Endothelial cell of umbilical vein (primary cell): Measurements from ENCODE around the gene DIP2B. TPM values are rescaled to one million over a fixed set of nuclear protein-coding genes. Genes with fewer than 3 reads are reported as not detected.

ENCODE experiments used
- BruUV-seq: library from RNA; stranded (reverse); fragments of 400-500 nt; replicated peaks from 2 replicates; lab custom pipeline; 2021; lab: Mats Ljungman, UMichigan
- CTCF ChIA-PET: fragments of 300-600, 350-600 bp; sonication (Branson Sonifier 250); formaldehyde crosslinking; loops from one replicate; lab custom pipeline; 2021; ENCODE audit warnings: antibody characterized with exemption, inconsistent platforms; lab: Charles Lee
- POLR2A ChIA-PET: fragments of 300-600, 350-600 bp; sonication (Branson Sonifier 250); formaldehyde crosslinking; loops from one replicate; lab custom pipeline; 2021; ENCODE audit warnings: antibody characterized with exemption, inconsistent platforms; lab: Charles Lee
- DNase-seq: peaks from one replicate; pipeline ENCODE4 v3.0.0-alpha.2; 2011; ENCODE audit warnings: low read depth, low spot score
- FAIRE-seq: peaks from 2 replicates; lab custom pipeline; 2011; peaks lifted over from hg19 to GRCh38; lab: Jason Lieb, UNC
- H2AFZ ChIP-seq: 2 replicates; pipeline ENCODE4 v1.6.0; 2012; ENCODE audit warnings: low read depth, low read length, control low read depth, inconsistent platforms
- H3K27ac ChIP-seq: 2 replicates; pipeline ENCODE4 v1.5.1; 2011; ENCODE audit warnings: low read depth, mild to moderate bottlenecking, control low read depth, low read length, moderate library complexity; ENCODE audit not compliant: insufficient read depth
- H3K27me3 ChIP-seq, 2 experiments: 2 replicates each; pipeline versions ENCODE4 v1.6.0 to v1.6.1; 2011; ENCODE audit warnings: low read length in 2 of 2, mixed read lengths in 1 of 2; ENCODE audit not compliant: control insufficient read depth in 2 of 2, insufficient read depth in 2 of 2
- H3K36me3 ChIP-seq, 2 experiments: 2 replicates in 1 of 2; 3 replicates in 1 of 2; pipeline ENCODE4 v1.5.1; 2011; ENCODE audit warnings: low read length in 2 of 2, mild to moderate bottlenecking in 1 of 2, moderate library complexity in 1 of 2; ENCODE audit not compliant: control insufficient read depth in 2 of 2, insufficient read depth in 2 of 2; ENCODE audit errors: extremely low read depth in 1 of 2
- H3K4me1 ChIP-seq: 3 replicates; pipeline ENCODE4 v1.5.1; 2011; ENCODE audit warnings: mild to moderate bottlenecking, low read length; ENCODE audit not compliant: control insufficient read depth, insufficient read depth; ENCODE audit errors: extremely low read depth
- H3K4me2 ChIP-seq: 2 replicates; pipeline ENCODE4 v1.6.1; 2011; ENCODE audit warnings: low read length, control low read depth, mixed read lengths; ENCODE audit not compliant: insufficient read depth
- H3K4me3 ChIP-seq, 3 experiments: fragments of 200-600 bp in 1 of 3; sonication (generic), shearing (Covaris generic) in 1 of 3; replicated peaks in 1 of 3; 2 replicates each; pipeline ENCODE4 v1.5.1; 2011 to 2016; ENCODE audit warnings: control low read depth in 3 of 3, low read length in 3 of 3, mild to moderate bottlenecking in 2 of 3, inconsistent platforms in 1 of 3, low read depth in 1 of 3, moderate library complexity in 1 of 3; ENCODE audit not compliant: insufficient read depth in 1 of 3
- H3K79me2 ChIP-seq: 2 replicates; pipeline ENCODE4 v1.6.0; 2012; ENCODE audit warnings: low read length, inconsistent platforms; ENCODE audit not compliant: control insufficient read depth, insufficient read depth
- H3K9ac ChIP-seq: replicated peaks from 2 replicates; pipeline ENCODE3; 2011; ENCODE audit warnings: low read length, control low read depth; ENCODE audit not compliant: insufficient read depth; ENCODE audit errors: extremely low read depth
- H3K9me1 ChIP-seq: replicated peaks from 3 replicates; pipeline ENCODE4 v1.6.0; 2011; ENCODE audit warnings: mild to moderate bottlenecking, low read length; ENCODE audit not compliant: control insufficient read depth, insufficient read depth; ENCODE audit errors: extremely low read depth
- H3K9me3 ChIP-seq: replicated peaks from 2 replicates; pipeline ENCODE4 v1.5.1; 2012; ENCODE audit warnings: low read length, inconsistent platforms; ENCODE audit not compliant: control insufficient read depth, insufficient read depth
- H4K20me1 ChIP-seq: replicated peaks from 2 replicates; pipeline ENCODE3; 2011; ENCODE audit warnings: mild to moderate bottlenecking, low read length; ENCODE audit not compliant: control insufficient read depth, insufficient read depth; ENCODE audit errors: extremely low read depth
- FOS ChIP-seq: IDR thresholded peaks from 2 replicates; pipeline ENCODE4 v1.6.1; 2011; ENCODE audit warnings: mild to moderate bottlenecking, low read length, moderate library complexity, borderline replicate concordance; ENCODE audit not compliant: insufficient read depth
- GATA2 ChIP-seq: IDR thresholded peaks from 2 replicates; pipeline ENCODE4 v1.7.0; 2011; ENCODE audit warnings: low read depth, mild to moderate bottlenecking, moderate library complexity, mixed read lengths, low read length; ENCODE audit not compliant: insufficient read length, insufficient read depth
- MYC ChIP-seq: IDR thresholded peaks from one replicate; pipeline ENCODE4 v1.6.1; 2011; ENCODE audit warnings: mild to moderate bottlenecking, low read depth, low read length
- POLR2A ChIP-seq: IDR thresholded peaks from 2 replicates; pipeline ENCODE4 v1.6.1; 2012; ENCODE audit warnings: low read depth, mild to moderate bottlenecking, control low read depth, low read length
- POLR2AphosphoS5 ChIP-seq: IDR thresholded peaks from 2 replicates; pipeline ENCODE4 v1.6.1; 2012; ENCODE audit warnings: low read depth, mild to moderate bottlenecking, control low read depth, low read length, moderate library complexity; ENCODE audit not compliant: insufficient read depth
- dilution Hi-C: fragments of 300-500 bp; cut with MboI; formaldehyde crosslinking; loops from one replicate; pipeline ENCODE4 v1.15.0; 2019; ENCODE audit warnings: low sequenced_read_pairs; ENCODE audit not compliant: extremely low pct_ligation_motif_present
- intact Hi-C: fragments of 100-400 bp; cut with micrococcal nuclease; formaldehyde crosslinking; loops from one replicate; pipeline ENCODE4 v1.10.0; 2022
- polyA plus RNA-seq, 4 experiments: library from polyadenylated mRNA; depleted of rRNA in 3 of 4; stranded (reverse) in 3 of 4; unstranded in 1 of 4; fragments of >200 nt; gene quantifications; 2 replicates each; pipeline versions ENCODE4 v1.2.1 to v1.2.3, GENCODE V29; 2011 to 2012; ENCODE audit warnings: missing spikeins in 1 of 4
- total RNA-seq: library from RNA; stranded (reverse); gene quantifications from 2 replicates; pipeline ENCODE4 v1.2.3, GENCODE V29; 2021

DIP2B gene
- total and polyA plus RNA-seq, 2 donors (not counting 3 experiments of a cell fraction or from before 2014, with no cell fraction given), result 14.5 to 28.0 TPM

DNA sequence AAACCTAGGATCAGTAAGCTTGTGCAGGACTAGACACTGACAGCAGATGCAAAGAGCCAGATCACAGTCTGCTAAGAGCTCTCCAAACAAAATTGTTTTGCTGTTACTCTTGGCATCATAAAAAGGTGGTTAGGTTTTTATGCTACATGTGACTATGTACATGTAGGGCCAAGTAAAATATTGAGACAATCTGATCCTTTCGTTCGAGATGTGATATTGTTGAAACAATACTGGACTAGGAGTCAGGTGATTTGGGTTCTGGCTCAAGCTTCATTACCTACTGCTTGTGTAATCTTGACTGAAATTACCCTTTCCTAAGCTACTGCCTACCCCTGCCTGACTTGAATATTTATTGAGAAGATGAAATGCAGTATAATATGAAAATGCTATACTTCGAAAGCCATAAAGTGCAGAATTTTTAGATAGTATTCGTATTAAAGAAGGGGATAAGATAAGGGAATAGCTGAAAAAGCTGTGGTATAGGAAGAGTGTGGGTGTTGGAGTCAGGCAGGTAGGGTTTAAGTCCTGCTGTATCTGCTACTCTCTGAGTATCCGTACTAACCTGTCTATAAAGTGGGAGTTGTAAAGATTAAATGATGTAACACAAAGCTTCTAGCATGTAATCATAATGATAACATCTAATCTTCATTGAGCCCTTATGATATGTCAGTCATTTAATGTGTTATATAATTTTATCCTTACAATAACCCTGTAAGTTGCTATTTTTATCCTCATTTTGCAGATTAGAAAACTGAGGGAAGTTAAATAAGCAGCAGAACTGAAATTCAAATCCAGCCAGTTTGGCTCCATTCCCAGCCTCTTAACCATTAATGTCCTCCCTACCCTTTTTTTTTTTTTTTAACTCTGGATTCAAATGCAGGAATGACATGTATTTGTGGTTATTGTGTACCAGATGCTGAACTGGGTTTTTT lies 220.5 kb downstream of the DIP2B start:
- CTCF ChIA-PET, result interaction anchor here (1.3 kb wide), 1 partner anchor 9 kb away, joined by 3 read pairs; no protein-coding TSS in a partner anchor
- DNase-seq (no peak), FAIRE-seq (no peak)
- no TSS peak for BruUV-seq
- H3K9me1 ChIP-seq, result no peaks in the 10 kb centered on the region
- H3K4me2 ChIP-seq, result no peak overlapping the region
- H3K27me3 ChIP-seq, result no peaks in the 10 kb centered on the region
- H3K79me2 ChIP-seq, result no peaks in the 10 kb centered on the region
- dilution Hi-C loops (no loop called here), intact Hi-C loops (no loop called here)
- peaks cover 15 to 45% of the 10 kb centered on the region in 2 experiments for H3K36me3 ChIP-seq
- H3K4me1 ChIP-seq, result no peaks in the 10 kb centered on the region
- POLR2A ChIA-PET, result no interaction called here
- H2AFZ ChIP-seq, result no peak overlapping the region
- H3K9ac ChIP-seq, result no peak overlapping the region
- no peaks in the 10 kb centered on the region for H3K9me3 ChIP-seq
- H3K4me3 ChIP-seq, result no peak overlapping the region
- no peak for TF ChIP-seq POLR2AphosphoS5
- TF ChIP-seq FOS, result no peak
- TF ChIP-seq MYC, result no peak
- no peaks in the 10 kb centered on the region for H4K20me1 ChIP-seq
- no peak overlapping the region for H3K27ac ChIP-seq

DNA sequence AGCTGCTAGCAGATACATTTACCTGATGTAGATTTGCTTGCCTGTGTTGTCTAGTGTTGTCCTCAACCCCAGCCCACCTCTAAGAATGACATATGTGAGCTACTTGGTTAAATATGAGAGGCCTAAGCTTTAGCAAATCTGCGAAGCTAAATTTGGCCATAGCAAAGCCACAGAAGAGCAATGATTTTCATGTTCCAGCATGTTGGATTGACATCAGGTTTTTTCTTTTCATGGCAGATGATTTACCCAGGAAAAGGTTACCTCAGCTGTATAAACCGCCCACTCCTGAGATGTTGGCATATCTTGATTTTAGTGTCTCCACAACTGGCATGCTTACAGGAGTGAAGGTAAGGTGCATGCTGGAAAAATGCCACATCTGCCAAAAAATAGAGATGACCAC lies 222.7 kb downstream of the DIP2B start:
- Histone ChIP-seq H3K27me3 (no peaks in the 10 kb centered on the region), H3K4me2 (no peak overlapping the region), H3K36me3 (peaks cover 15 to 44% of the 10 kb centered on the region in 2 experiments), H3K9me3 (no peaks in the 10 kb centered on the region), H3K9me1 (no peaks in the 10 kb centered on the region), H3K9ac (no peak overlapping the region), H4K20me1 (no peaks in the 10 kb centered on the region), H3K27ac (no peak overlapping the region), H3K4me3 (no peak overlapping the region), H3K79me2 (no peaks in the 10 kb centered on the region), H3K4me1 (no peaks in the 10 kb centered on the region), H2AFZ (no peak overlapping the region)
- ChIA-PET CTCF (interaction anchor here (1.2 to 1.3 kb wide), 2 partner anchors 9 to 10 kb away, joined by 4 to 5 read pairs; no protein-coding TSS in a partner anchor), POLR2A (no interaction called here)
- intact Hi-C loops, result no loop called here
- dilution Hi-C loops, result no loop called here
- no peak for TF ChIP-seq GATA2
- no peak for TF ChIP-seq POLR2A
- DNase-seq, result no peak
- BruUV-seq, result no TSS peak
- no peak for FAIRE-seq
